Fibroblast of pulmonary artery (primary cell): Measurements from ENCODE around the gene NUSAP1.

Experiments
- DNase-seq: peaks from one replicate; pipeline ENCODE4 v3.0.0-alpha.2; 2010; ENCODE audit warnings: low read depth
- H3K4me3 ChIP-seq: replicated peaks from 2 replicates; pipeline ENCODE4 v1.5.1; 2011; ENCODE audit warnings: low read depth, mild to moderate bottlenecking, control low read depth, low read length, moderate library complexity
- CTCF ChIP-seq: IDR thresholded peaks from 2 replicates; pipeline ENCODE4 v1.5.1; 2011; ENCODE audit warnings: mild to moderate bottlenecking, control low read depth, low read length, inconsistent platforms; ENCODE audit errors: missing control alignments

NUSAP1 gene

GRCh38 chr15:41334293-41335120 lies 1.8 kb downstream of the NUSAP1 start:
- DNase-seq: no peak
- no peak overlapping the region for H3K4me3 ChIP-seq
- TF ChIP-seq CTCF: no peak

DNA sequence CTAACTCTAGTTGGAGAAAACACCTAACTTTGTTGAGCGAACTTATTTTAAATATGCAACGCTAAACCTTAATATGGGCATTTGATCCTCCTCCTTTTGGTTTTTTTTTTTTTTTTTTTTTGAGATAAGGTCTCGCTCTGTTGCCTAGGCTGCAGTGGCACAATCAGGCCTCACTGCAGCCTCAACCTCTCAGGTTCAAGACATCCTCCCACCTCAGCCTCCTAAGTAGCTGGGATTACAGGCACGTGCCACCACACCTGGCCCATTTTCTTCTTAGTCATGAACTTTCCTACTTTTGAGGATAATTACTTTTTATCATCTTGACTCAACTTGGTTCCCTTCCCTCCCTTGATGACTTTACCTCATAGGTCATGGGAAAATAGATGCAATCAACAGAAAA lies 3.9 kb downstream of the NUSAP1 start:
- no peak overlapping the region for H3K4me3 ChIP-seq

GRCh38 chr15:41337047-41337446 lies 4.4 kb downstream of the NUSAP1 start:
- TF ChIP-seq CTCF: no peak
- no peak for DNase-seq
- H3K4me3 ChIP-seq: no peak overlapping the region

More for the DNA sequence above, 3.9 kb downstream of the NUSAP1 start:
- no peak for TF ChIP-seq CTCF
- no peak for DNase-seq

DNA sequence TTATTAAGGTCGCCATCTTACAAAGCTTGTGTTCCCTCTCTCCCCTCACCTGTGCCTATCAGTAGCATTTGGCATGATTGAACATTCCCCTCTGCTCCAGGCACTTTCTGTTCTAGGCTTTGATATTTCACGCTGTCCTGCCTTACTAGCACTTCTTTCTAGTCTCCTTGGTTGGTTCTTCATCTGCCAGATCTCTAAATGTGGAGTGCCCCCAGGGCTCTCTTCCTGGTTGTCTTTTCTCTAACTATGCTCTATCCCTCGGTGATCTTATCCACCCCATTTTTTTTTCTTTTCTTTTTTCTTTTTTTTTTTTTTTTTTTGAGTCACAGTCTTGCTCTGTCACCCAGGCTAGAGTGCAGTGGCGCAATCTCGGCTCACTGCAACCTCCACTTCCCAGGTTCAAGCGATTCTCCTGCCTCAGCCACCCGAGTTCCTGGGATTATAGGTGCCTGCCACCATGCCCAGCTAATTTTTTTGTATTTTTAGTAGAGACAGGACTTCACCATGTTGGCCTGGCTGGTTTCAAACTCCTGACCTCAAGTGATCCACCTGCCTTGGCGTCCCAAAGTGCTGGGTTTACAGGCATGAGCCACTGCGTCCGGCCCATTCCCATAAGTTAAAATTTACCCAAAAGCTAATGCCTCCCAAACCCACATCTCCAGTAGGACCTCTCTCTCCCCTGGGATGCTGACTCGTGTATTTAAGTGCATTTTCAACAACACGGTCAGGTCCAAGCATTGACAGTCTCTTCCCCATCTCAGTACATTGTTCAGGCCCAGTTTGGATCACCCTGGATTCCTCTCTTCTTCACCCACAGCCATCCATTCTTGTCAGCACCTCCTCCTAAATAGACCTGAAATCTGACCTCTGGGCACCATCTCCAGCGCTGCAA lies 5.2 kb downstream of the NUSAP1 start:
- no peak for TF ChIP-seq CTCF
- H3K4me3 ChIP-seq: no peak overlapping the region
- DNase-seq: no peak

- no peak overlapping the region for H3K4me3 ChIP-seq
- TF ChIP-seq CTCF: no peak
- no peak for DNase-seq
These were observed 7.6 kb downstream of the NUSAP1 start for GRCh38 chr15:41340189-41340695.

DNA sequence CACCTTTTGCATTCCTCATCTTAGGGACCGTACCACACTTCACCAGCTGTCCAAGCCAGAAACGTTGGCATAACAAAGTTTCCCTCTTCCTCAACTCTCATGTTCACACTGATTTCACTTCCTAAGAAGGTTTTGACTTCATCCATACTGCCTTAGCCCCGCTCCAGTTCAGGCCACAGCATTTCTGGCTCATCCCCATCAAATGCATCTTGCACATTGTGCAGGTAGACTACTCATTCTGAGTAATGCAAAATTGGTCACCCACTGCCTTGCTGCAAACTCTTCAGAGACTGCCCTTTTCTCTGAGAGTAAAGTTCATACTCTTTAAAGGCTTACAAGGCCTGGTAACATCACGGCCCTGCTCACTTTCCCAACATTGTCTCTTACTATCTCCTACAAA lies 8.8 kb downstream of the NUSAP1 start:
- no peak for TF ChIP-seq CTCF
- no peak overlapping the region for H3K4me3 ChIP-seq
- no peak for DNase-seq
